HEK293 (cell line): Measurements from ENCODE around the gene SOS2.
A peak's percentile ranks its signal among the peaks of the same experiment; 100 is the strongest.
"Not testable (repeated sequence)": the region's sequence is repeated elsewhere in the genome, so short reads cannot be mapped to it uniquely, and the experiment has no call there.

ENCODE experiments used
- CTCF ChIA-PET: fragments of 350-600 bp; formaldehyde crosslinking; extraction: SDS; loops from one replicate; lab custom pipeline; 2021; ENCODE audit warnings: antibody characterized with exemption; lab: Yijun Ruan, JAX
- POLR2A ChIA-PET: fragments of 300-600 bp; formaldehyde crosslinking; extraction: SDS; loops from one replicate; lab custom pipeline; 2020; ENCODE audit warnings: antibody characterized with exemption, inconsistent platforms; lab: Yijun Ruan, JAX
- H3K27ac ChIP-seq: fragments of 200-500 bp; sonication (Bioruptor generic); 2 replicates; pipeline ENCODE4 v1.5.1; 2014; ENCODE audit warnings: low read depth, low read length, control low read depth, inconsistent platforms; ENCODE audit errors: extremely low read depth
- H3K36me3 ChIP-seq, 2 experiments: fragments of 200-500 bp in 1 of 2; sonication (Bioruptor generic) in 1 of 2; 1 replicate in 1 of 2; 2 replicates in 1 of 2; pipeline ENCODE4 v1.5.1; 2014 to 2017; ENCODE audit warnings: inconsistent platforms in 2 of 2, low read length in 2 of 2; ENCODE audit not compliant: control insufficient read depth in 2 of 2, insufficient read depth in 1 of 2
- H3K4me1 ChIP-seq: fragments of 200-500 bp; sonication (Bioruptor generic); 2 replicates; pipeline ENCODE4 v1.5.1; 2014; ENCODE audit warnings: mild to moderate bottlenecking, low read length, inconsistent platforms; ENCODE audit not compliant: control insufficient read depth, insufficient read depth
- H3K4me3 ChIP-seq: 2 replicates; pipeline ENCODE4 v1.5.1; 2011; ENCODE audit warnings: low read depth, mild to moderate bottlenecking, control low read depth, low read length, moderate library complexity
- H3K9me3 ChIP-seq: fragments of 200-500 bp; sonication (Bioruptor generic); 2 replicates; pipeline ENCODE4 v1.5.1; 2014; ENCODE audit warnings: low read depth, low read length, inconsistent platforms; ENCODE audit not compliant: control insufficient read depth, insufficient read depth
- SCRT1 ChIP-seq: fragments of 450-650 bp; formaldehyde crosslinking; IDR thresholded peaks from 2 replicates; pipeline ENCODE4 v1.5.1; 2016; ENCODE audit warnings: missing biosample characterization, missing genetic modification characterization, borderline replicate concordance
- SCRT2 ChIP-seq: fragments of 450-650 bp; formaldehyde crosslinking; IDR thresholded peaks from 2 replicates; pipeline ENCODE4 v1.5.1; 2016; ENCODE audit warnings: missing biosample characterization, missing genetic modification characterization
- ZBTB8A ChIP-seq: fragments of 450-650 bp; formaldehyde crosslinking; IDR thresholded peaks from 2 replicates; pipeline ENCODE4 v1.5.1; 2016; ENCODE audit warnings: missing biosample characterization, missing genetic modification characterization
- ZNF16 ChIP-seq: fragments of 450-650 bp; formaldehyde crosslinking; IDR thresholded peaks from 2 replicates; pipeline ENCODE4 v1.5.1; 2016; ENCODE audit warnings: low read depth, missing biosample characterization, missing genetic modification characterization
- ZNF184 ChIP-seq: fragments of 450-650 bp; IDR thresholded peaks from 2 replicates; pipeline ENCODE4 v1.5.1; 2018; ENCODE audit warnings: missing biosample characterization, mild to moderate bottlenecking, missing genetic modification characterization
- ZNF404 ChIP-seq: fragments of 450-650 bp; formaldehyde crosslinking; IDR thresholded peaks from 2 replicates; pipeline ENCODE4 v1.5.1; 2017; ENCODE audit warnings: missing biosample characterization, missing genetic modification characterization
- ZNF561 ChIP-seq: fragments of 450-650 bp; IDR thresholded peaks from 2 replicates; pipeline ENCODE4 v1.5.1; 2018; ENCODE audit warnings: missing biosample characterization, missing genetic modification characterization, borderline replicate concordance
- ZNF776 ChIP-seq: fragments of 450-650 bp; formaldehyde crosslinking; IDR thresholded peaks from 2 replicates; pipeline ENCODE4 v1.5.0; 2017; ENCODE audit warnings: missing biosample characterization, missing genetic modification characterization, borderline replicate concordance
- ZNF792 ChIP-seq: fragments of 450-650 bp; formaldehyde crosslinking; IDR thresholded peaks from 2 replicates; pipeline ENCODE4 v1.5.1; 2016; ENCODE audit warnings: missing biosample characterization, missing genetic modification characterization
- ZSCAN30 ChIP-seq: fragments of 450-650 bp; IDR thresholded peaks from 2 replicates; pipeline ENCODE4 v1.5.1; 2018; ENCODE audit warnings: missing biosample characterization, mild to moderate bottlenecking, missing genetic modification characterization, moderate library complexity
- TF ChIP-seq, protein P1 (sequence below): fragments of 450-650 bp; formaldehyde crosslinking; IDR thresholded peaks from 2 replicates; pipeline ENCODE4 v1.5.1; 2016; ENCODE audit warnings: missing biosample characterization, missing genetic modification characterization, low read depth
- TF ChIP-seq, protein P2 (sequence below): fragments of 450-650 bp; formaldehyde crosslinking; IDR thresholded peaks from 2 replicates; pipeline ENCODE4 v1.5.1; 2016; ENCODE audit warnings: missing biosample characterization, missing genetic modification characterization
- TF ChIP-seq, protein P3 (sequence below): fragments of 450-650 bp; formaldehyde crosslinking; IDR thresholded peaks from 2 replicates; pipeline ENCODE4 v1.5.1; 2017; ENCODE audit warnings: missing biosample characterization, missing genetic modification characterization
- TF ChIP-seq, protein P4 (sequence below): fragments of 450-650 bp; formaldehyde crosslinking; IDR thresholded peaks from 2 replicates; pipeline ENCODE4 v1.5.1; 2016; ENCODE audit warnings: missing biosample characterization, missing genetic modification characterization

The SOS2 gene

DNA sequence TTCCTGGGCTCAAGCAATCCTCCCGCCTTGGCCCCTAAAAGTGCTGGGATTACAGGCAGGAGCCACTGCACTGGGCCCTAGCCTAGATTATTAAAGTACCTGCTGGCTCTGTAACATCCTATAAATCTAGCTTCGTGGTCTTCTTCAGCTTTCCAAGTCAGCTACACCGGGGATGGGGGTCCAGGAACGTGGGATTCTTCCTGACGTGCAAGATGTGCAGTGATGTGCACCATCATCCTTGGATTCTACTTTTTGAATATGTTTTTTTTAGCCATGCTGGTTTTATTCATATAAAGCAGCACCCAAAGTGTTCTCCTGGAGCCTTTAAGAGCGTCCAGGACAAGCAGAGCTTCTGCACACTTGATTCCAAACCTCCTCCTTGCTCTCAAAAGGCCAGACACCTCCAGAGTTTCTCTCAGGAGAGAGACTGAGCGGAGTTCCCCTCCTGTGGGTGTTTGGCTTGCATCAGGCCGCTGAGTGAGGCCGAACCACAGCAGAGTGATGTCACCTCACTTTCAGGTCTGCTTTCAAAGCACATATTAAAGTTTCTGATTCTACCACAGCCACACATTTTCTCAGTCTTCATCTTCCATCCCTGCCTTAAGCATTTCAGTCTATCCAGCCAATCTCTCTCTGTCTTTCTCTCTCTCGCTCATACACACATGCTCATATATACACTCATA is 148.5 kb downstream of the SOS2 start:
- no peaks in the 10 kb centered on the region for H3K36me3 ChIP-seq
- CTCF ChIA-PET, result no interaction called here
- POLR2A ChIA-PET, result no interaction called here
- no peak overlapping the region for H3K4me3 ChIP-seq
- TF ChIP-seq, protein P1, sequence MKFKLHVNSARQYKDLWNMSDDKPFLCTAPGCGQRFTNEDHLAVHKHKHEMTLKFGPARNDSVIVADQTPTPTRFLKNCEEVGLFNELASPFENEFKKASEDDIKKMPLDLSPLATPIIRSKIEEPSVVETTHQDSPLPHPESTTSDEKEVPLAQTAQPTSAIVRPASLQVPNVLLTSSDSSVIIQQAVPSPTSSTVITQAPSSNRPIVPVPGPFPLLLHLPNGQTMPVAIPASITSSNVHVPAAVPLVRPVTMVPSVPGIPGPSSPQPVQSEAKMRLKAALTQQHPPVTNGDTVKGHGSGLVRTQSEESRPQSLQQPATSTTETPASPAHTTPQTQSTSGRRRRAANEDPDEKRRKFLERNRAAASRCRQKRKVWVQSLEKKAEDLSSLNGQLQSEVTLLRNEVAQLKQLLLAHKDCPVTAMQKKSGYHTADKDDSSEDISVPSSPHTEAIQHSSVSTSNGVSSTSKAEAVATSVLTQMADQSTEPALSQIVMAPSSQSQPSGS, result 0 out of 2 replicates have a peak, but pooled peaks have one; percentile 32
- no peak for TF ChIP-seq ZNF792 (tag by site-specific recombination)
- no peaks in the 10 kb centered on the region for H3K9me3 ChIP-seq
- H3K27ac ChIP-seq, result no peak overlapping the region
- H3K4me1 ChIP-seq, result no peaks in the 10 kb centered on the region

DNA sequence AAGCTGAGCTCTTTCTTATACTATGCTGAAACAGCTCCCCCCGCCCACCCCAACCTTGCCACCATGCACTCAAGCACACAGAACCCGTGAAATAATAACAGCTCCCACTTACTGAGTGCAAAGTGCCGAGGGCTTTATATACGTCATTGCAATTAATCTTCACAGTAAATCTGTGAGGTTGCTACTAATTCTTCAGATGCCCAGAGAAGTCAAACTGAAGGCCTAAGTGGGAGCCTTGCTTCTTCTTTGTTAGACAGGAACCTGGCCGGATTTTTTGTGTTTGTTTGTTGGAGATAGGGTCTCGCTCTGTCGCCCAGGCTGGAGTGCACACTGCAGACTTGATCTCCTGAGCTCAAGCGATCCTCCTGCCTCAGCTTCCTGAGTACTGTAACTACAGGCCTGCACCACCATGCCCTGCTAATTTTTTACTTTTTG is 149.1 kb downstream of the SOS2 start:
- POLR2A ChIA-PET, result interaction anchor here (0.6 kb wide), 1 partner anchor 128 kb away, joined by 3 read pairs; no protein-coding TSS in a partner anchor
- TF ChIP-seq, protein P2, sequence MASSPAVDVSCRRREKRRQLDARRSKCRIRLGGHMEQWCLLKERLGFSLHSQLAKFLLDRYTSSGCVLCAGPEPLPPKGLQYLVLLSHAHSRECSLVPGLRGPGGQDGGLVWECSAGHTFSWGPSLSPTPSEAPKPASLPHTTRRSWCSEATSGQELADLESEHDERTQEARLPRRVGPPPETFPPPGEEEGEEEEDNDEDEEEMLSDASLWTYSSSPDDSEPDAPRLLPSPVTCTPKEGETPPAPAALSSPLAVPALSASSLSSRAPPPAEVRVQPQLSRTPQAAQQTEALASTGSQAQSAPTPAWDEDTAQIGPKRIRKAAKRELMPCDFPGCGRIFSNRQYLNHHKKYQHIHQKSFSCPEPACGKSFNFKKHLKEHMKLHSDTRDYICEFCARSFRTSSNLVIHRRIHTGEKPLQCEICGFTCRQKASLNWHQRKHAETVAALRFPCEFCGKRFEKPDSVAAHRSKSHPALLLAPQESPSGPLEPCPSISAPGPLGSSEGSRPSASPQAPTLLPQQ (tag by site-specific recombination), result no peak
- TF ChIP-seq ZNF16 (no peak), ZNF561 (tag by site-specific recombination) (no peak), ZNF776 (tag by site-specific recombination) (no peak), ZNF404 (tag by site-specific recombination) (no peak), ZBTB8A (tag by site-specific recombination) (no peak), ZSCAN30 (no peak)
- TF ChIP-seq, protein P3, sequence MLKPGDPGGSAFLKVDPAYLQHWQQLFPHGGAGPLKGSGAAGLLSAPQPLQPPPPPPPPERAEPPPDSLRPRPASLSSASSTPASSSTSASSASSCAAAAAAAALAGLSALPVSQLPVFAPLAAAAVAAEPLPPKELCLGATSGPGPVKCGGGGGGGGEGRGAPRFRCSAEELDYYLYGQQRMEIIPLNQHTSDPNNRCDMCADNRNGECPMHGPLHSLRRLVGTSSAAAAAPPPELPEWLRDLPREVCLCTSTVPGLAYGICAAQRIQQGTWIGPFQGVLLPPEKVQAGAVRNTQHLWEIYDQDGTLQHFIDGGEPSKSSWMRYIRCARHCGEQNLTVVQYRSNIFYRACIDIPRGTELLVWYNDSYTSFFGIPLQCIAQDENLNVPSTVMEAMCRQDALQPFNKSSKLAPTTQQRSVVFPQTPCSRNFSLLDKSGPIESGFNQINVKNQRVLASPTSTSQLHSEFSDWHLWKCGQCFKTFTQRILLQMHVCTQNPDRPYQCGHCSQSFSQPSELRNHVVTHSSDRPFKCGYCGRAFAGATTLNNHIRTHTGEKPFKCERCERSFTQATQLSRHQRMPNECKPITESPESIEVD (tag by site-specific recombination), result no peak
- TF ChIP-seq, protein P4, sequence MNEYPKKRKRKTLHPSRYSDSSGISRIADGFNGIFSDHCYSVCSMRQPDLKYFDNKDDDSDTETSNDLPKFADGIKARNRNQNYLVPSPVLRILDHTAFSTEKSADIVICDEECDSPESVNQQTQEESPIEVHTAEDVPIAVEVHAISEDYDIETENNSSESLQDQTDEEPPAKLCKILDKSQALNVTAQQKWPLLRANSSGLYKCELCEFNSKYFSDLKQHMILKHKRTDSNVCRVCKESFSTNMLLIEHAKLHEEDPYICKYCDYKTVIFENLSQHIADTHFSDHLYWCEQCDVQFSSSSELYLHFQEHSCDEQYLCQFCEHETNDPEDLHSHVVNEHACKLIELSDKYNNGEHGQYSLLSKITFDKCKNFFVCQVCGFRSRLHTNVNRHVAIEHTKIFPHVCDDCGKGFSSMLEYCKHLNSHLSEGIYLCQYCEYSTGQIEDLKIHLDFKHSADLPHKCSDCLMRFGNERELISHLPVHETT, result no peak
- H3K9me3 ChIP-seq, result no peaks in the 10 kb centered on the region
- no peaks in the 10 kb centered on the region for H3K36me3 ChIP-seq
- no peaks in the 10 kb centered on the region for H3K4me1 ChIP-seq
- H3K4me3 ChIP-seq, result no peak overlapping the region
- CTCF ChIA-PET, result interaction anchor here (0.5 kb wide), 1 partner anchor 76 kb away, joined by 4 read pairs; no protein-coding TSS in a partner anchor
- no peak overlapping the region for H3K27ac ChIP-seq

DNA sequence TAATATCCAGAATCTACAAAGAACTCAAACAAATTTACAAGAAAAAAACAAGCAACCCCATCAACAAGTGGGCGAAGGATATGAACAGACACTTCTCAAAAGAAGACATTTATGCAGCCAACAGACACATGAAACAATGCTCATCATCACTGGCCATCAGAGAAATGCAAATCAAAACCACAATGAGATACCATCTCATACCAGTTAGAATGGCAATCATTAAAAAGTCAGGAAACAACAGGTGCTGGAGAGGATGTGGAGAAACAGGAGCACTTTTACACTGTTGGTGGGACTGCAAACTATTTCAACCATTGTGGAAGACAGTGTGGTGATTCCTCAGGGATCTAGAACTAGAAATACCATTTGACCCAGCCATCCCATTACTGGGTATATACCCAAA is 152.3 kb downstream of the SOS2 start:
- POLR2A ChIA-PET, H3K4me1 ChIP-seq, H3K4me3 ChIP-seq, H3K36me3 ChIP-seq: not testable (repeated sequence)
- TF ChIP-seq SCRT2 (tag by site-specific recombination) (peak; percentile 81), SCRT1 (peak; percentile 54; the same call in 1 of the 2 replicates), ZNF184 (tag by site-specific recombination) (peak; percentile 41; the same call in 1 of the 2 replicates)
- TF ChIP-seq, all 188 proteins: peak for 3; not testable (repeated sequence) for 185
- H3K27ac ChIP-seq, H3K9me3 ChIP-seq, CTCF ChIA-PET: not testable (repeated sequence)

DNA sequence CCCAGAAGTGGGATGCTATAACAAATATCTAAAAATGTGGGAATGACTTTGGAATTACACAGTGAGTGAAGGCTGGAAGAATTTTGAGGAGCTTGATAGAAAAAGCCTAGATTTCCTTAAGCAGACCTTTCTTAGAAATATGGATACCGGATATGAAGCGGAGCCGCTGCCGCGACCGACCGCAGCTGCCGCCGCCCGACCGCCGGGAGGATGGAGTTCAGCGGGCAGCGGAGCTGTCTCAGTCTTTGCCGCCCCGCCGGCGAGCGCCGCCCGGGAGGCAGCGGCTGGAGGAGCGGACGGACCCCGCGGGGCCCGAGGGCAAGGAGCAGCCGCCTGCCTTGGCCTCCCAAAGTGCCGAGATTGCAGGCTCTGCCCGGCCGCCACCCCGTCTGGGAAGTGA is 157.7 kb downstream of the SOS2 start:
- H3K4me1 ChIP-seq, H3K4me3 ChIP-seq, POLR2A ChIA-PET, H3K9me3 ChIP-seq, H3K36me3 ChIP-seq, CTCF ChIA-PET, H3K27ac ChIP-seq: not testable (repeated sequence)
